Measurements from ENCODE around the gene ANAPC13. TPM values are rescaled to one million over a fixed set of nuclear protein-coding genes. Genes with fewer than 3 reads are reported as not detected.

The ANAPC13 gene
- total RNA-seq = 78.3 TPM
- long read RNA-seq, transcript ANAPC13-201 (3 exons, 1,209 nt) = major isoform, 64 of 91 reads
- long read RNA-seq, transcript ANAPC13-204 (3 exons, 1,840 nt) = minor isoform, 21 of 91 reads
- long read RNA-seq, partial matches to known transcripts = 0 of 91 reads
- long read RNA-seq, other reads (novel, unspliced or antisense) = 3 of 91 reads

- ATAC-seq (ENCODE audit: poor library complexity) = peak; percentile 95
- peak; percentile 95 for DNase-seq
- intact Hi-C loops (cut with DNase I) = no loop called here
Observed at GRCh38 chr3:134485718-134486576, at the start of gene ANAPC13, which contains the start of gene CEP63. Gene ANAPC13 (minus strand): TSS chr3:134485985. CDS start chr3:134482904, 3,081 bp downstream. Gene CEP63 (plus strand): TSS chr3:134486057. CDS start chr3:134495321, 9,264 bp downstream.

- intact Hi-C loops (cut with DNase I) = no loop called here
- DNase-seq (no peak), ATAC-seq (ENCODE audit: poor library complexity) (no peak)
Observed at GRCh38 chr3:134535186-134535970, 49.6 kb upstream of the ANAPC13 start.

- no peak for ATAC-seq (ENCODE audit: poor library complexity)
- no peak for DNase-seq
- intact Hi-C loops (cut with DNase I) = no loop called here
Observed at GRCh38 chr3:134533493-134533892, 47.7 kb upstream of the ANAPC13 start.

DNA sequence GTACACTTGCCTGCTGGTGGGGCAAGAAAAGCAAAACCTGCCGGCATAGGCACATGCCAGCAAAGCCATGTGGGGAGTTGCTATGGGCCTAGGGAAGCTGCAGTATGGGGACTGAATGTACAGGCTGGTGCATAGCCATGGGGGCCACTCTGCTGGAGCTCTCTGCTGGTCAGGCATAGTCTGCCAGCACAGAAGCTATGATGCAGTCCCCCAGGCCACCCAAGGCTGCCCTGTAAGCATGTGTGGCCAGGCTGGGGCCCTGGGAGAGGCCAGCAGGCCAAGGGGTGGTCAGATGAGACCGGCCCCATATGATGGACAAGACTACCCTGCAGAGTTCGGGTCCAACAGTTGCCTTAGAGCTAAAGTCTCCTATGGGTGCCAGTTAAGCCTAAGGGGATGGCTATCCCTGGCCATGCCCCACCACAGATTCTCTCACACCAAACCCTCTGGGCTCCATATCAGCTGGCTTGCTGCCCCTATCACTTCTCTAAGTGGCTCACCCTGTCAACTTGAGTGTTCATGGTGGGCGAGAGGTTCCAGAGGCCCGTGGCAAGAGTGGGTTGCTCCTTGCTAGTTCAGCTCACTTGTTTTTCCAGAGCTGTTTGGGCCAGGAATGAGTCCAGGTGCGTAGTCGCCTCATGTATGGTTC lies 41.9 kb upstream of the ANAPC13 start:
- intact Hi-C loops (cut with DNase I) = no loop called here
- ATAC-seq (ENCODE audit: poor library complexity) (peak; percentile 54), DNase-seq (no peak)

GRCh38 chr3:134527037-134527436 lies 41.3 kb upstream of the ANAPC13 start:
- ATAC-seq (ENCODE audit: poor library complexity) (peak; percentile 19), DNase-seq (no peak)
- intact Hi-C loops (cut with DNase I) = no loop called here

DNA sequence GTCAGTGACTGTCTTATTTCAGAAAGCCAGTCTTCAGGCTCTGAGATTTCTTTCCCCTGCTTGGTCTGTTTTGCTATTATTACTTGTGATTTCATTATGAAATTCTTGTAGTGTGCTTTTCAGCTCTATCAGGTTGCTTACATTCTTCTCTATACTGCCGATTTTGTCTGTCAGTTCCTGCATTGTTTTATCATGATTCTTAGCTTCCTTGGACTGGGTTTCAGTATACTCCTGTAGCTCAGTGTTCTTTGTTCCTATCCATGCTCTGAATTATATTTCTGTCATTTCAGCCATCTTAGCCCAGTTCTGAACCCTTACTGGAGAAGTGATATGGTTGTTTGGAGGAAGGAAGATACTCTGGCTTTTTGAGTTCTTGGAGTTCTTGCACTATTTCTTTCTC lies 40.5 kb upstream of the ANAPC13 start:
- ATAC-seq (ENCODE audit: poor library complexity) (no peak), DNase-seq (no peak)
- intact Hi-C loops (cut with DNase I) = no loop called here

DNA sequence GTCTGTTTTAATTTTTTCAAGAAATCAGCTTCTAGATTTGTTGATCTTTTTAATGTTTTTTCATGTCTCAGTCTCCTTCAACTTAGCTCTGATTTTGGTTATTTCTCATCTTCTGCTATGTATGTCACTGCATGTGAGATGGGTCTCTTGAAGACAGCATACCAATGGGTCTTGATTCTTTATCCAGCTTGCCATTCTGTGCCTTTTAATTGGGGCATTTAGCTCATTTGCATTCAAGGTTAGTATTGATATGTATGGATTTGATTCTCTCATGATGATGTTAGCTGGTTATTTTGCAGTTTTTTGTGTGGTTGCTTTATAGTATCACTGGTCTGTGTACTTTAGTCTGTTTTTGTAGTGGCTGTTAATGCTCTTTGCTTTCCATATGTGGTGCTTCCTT lies 39.5 kb upstream of the ANAPC13 start:
- intact Hi-C loops (cut with DNase I) = no loop called here
- ATAC-seq (ENCODE audit: poor library complexity) = no peak
- DNase-seq = no peak

DNA sequence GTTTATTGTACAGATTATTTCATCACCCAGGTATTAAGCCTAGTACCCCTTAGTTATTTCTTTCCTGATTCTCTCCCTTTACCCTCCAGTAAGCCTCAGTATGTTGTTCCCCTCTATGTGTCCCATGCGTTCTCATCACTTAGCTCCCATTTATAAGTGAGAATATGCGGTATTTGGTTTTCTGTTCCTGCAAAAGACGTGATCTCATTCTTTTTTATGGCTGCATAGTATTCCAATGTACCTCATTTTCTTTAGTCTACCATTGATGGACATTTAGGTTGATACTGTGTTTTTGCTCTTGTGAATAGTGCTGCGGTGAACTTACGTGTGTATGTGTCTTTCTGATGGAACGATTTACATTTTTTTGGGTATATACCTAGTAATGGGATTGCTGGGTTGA lies 36.8 kb upstream of the ANAPC13 start:
- DNase-seq (no peak), ATAC-seq (ENCODE audit: poor library complexity) (no peak)
- intact Hi-C loops (cut with DNase I) = no loop called here

DNA sequence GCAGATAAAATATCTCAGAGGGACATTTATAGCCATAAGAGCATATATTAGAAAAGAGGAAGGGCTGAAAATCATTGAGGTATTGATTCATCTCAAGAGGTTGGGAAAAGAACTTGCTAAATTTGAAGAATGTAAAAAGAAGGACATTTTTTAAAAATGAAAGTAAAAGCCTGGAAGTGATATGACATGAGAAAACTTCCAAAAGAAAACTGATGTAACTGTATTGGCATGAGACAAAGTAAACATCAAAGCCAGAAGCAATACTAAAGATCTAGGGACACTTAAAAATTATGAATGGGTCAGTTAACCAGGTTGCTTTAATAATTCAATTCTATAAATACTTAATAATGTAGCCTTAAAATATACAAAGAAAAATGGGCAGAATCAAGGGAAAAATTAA lies 32.0 kb upstream of the ANAPC13 start:
- intact Hi-C loops (cut with DNase I) = no loop called here
- DNase-seq = no peak
- ATAC-seq (ENCODE audit: poor library complexity) = no peak

GRCh38 chr3:134516905-134517304 lies 31.1 kb upstream of the ANAPC13 start:
- ATAC-seq (ENCODE audit: poor library complexity) = peak; percentile 66
- intact Hi-C loops (cut with DNase I) = no loop called here
- no peak for DNase-seq

GRCh38 chr3:134511500-134511899 lies 25.7 kb upstream of the ANAPC13 start:
- DNase-seq (no peak), ATAC-seq (ENCODE audit: poor library complexity) (no peak)
- intact Hi-C loops (cut with DNase I) = no loop called here

- intact Hi-C loops (cut with DNase I) = no loop called here
- ATAC-seq (ENCODE audit: poor library complexity) (no peak), DNase-seq (no peak)
Observed at GRCh38 chr3:134505485-134505884, 19.7 kb upstream of the ANAPC13 start.

DNA sequence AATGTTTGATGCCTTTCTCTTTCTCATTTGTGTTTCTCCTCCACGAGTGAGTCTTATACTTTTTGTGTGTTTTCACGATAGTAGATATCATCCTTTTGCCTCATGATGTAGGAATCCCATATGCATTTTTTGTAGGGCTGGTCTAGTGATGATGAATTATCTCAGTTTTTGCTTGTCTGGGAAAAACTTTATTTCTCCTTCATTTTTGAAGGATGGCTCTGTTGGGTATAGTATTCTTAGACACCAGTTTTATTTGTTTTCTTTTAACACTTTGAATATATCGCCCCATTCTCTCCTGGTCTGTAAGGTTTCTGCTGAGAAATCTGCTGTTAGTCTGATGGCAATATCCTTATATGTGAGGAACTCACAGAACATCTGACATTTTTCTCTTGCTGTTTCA lies 18.3 kb upstream of the ANAPC13 start:
- DNase-seq (no peak), ATAC-seq (ENCODE audit: poor library complexity) (no peak)
- intact Hi-C loops (cut with DNase I) = no loop called here

DNA sequence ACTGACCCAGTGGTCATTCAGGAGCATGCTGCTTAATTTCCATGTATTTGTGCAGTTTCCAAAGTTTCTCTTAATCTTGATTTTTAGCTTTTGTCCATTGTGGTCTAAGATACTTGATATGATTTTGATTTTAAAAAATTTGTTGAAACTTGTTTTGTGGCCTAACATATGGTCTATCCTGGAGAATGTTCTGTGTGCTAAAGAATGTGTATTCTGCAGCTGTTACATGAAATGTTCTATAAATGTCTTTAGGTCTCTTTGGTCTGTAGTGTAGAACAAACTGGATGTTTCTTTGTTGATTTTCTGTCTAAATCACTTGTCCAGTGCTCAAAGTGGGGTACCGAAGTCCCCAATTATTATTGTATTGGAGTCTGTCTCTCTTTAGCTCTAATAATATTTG lies 17.5 kb upstream of the ANAPC13 start:
- DNase-seq = no peak
- no peak for ATAC-seq (ENCODE audit: poor library complexity)
- intact Hi-C loops (cut with DNase I) = no loop called here

DNA sequence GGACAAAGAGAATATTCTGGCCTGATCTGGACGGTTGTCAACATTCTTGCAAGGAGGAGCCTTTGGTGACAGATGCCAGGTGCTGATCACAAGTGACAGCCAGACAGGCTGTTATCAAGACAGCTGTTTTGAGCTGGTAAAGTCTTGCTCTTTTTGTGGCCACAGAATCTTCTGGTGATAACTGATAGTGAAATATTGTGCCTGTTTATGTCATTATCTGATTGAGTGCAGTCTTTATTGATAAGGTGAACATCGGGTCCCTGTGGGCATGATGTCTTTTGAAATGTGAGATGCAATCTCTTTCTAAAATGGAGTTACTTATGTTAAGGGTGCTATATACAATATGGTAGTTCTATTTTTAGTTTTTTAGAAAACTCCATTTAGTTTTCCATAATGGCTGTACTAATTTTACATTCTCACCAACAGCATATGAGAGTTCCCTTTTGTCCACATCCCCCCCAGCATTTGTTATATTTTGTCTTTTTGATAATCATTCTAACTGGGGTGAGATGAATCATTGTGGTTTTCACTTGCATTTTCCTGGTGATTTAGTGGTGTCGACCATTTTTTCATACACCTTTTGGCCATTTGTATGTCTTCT lies 10.8 kb upstream of the ANAPC13 start:
- ATAC-seq (ENCODE audit: poor library complexity) = no peak
- no peak for DNase-seq
- intact Hi-C loops (cut with DNase I) = no loop called here

- intact Hi-C loops (cut with DNase I) = no loop called here
- DNase-seq (no peak), ATAC-seq (ENCODE audit: poor library complexity) (no peak)
Observed at GRCh38 chr3:134495980-134496379, 10.2 kb upstream of the ANAPC13 start.

DNA sequence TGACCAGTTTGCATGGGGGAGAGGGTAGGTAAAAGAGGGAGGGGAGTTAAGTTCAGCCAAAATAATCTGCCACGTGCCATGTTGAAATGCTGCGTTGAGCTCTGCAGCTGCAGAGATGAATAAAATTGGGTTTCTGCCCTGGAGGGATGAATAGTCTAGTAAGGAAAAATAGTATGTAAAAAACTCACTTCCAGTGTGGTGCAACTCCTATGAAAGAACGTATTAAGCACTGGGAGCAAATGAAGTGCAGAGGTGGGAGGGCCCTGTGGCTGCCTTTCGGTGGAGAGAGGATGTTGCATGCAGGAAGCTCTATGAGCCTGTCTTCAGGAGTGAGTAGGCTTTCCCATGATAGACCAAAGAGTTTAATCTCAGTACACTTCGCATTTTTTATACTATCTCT lies 8.7 kb upstream of the ANAPC13 start:
- DNase-seq (no peak), ATAC-seq (ENCODE audit: poor library complexity) (no peak)
- intact Hi-C loops (cut with DNase I) = no loop called here

DNA sequence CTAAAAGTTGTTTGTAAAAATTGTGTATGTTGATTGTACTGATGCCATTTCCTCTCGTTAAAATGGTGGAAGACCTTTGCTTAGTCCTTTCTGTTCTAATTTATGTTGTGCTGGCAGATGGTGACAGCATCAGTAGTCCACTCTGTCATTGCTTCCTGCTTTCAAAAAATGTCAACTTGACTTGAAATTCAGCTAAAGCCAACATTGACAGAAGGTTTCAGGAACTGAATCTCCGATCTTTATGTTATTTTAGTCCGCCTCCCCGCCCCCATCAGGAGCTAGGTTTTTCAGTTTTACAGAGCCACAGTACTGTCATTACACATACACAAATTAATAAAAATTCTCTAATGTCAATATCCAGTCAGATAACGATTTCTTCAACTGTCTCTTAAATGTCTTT lies 1.6 kb upstream of the ANAPC13 start:
- intact Hi-C loops (cut with DNase I) = no loop called here
- no peak for ATAC-seq (ENCODE audit: poor library complexity)
- no peak for DNase-seq

GRCh38 chr3:134486577-134487041 lies 824 bp upstream of the ANAPC13 start:
- peak; percentile 9 for ATAC-seq (ENCODE audit: poor library complexity)
- intact Hi-C loops (cut with DNase I) = no loop called here
- no peak for DNase-seq
